GM12891 (cell line): ENCODE measurements around the gene SIAH3.

Source experiments
- PAX5 ChIP-seq: IDR thresholded peaks from 2 replicates; pipeline ENCODE4 v1.6.1; 2011; ENCODE audit warnings: low read length, moderate library complexity, mild to moderate bottlenecking; ENCODE audit not compliant: insufficient read depth, severe bottlenecking
- POLR2A ChIP-seq: IDR thresholded peaks from 2 replicates; pipeline ENCODE4 v1.6.1; 2011; ENCODE audit warnings: low read depth, low read length, control low read depth
- POLR2AphosphoS5 ChIP-seq: IDR thresholded peaks from 2 replicates; pipeline ENCODE4 v1.6.1; 2011; ENCODE audit warnings: low read depth, low read length, control low read depth
- POU2F2 ChIP-seq: IDR thresholded peaks from 2 replicates; pipeline ENCODE4 v1.6.1; 2011; ENCODE audit warnings: low read depth, mild to moderate bottlenecking, control low read depth, low read length, moderate library complexity
- SPI1 ChIP-seq: IDR thresholded peaks from 2 replicates; pipeline ENCODE4 v1.6.1; 2011; ENCODE audit warnings: low read depth, low read length, control low read depth
- TAF1 ChIP-seq: IDR thresholded peaks from 2 replicates; pipeline ENCODE4 v1.6.1; 2011; ENCODE audit warnings: low read depth, low read length, control low read depth

DNA sequence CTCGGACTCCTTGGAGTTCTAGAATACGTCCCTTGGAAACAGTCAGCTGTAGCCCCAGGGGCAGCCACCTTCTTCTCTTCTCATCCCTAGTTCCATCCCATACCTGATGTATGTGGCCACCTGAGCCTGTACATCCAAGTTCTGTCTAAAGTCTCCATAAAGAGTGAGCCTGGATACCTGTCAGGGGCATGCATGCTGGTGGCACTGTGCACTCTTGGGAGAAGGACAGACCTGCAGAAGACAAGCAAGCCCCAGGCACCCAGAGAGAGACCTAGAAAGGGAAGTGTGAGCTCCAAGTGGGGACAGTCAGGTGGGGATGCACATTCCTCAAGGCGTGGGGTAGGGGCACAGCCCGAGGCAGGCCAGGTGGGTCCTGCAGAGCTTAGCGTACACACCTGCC is 21.4 kb downstream of the SIAH3 start:
- TF ChIP-seq SPI1: no peak
- TF ChIP-seq POLR2AphosphoS5: no peak
- no peak for TF ChIP-seq POLR2A
- no peak for TF ChIP-seq POU2F2
- TF ChIP-seq TAF1: no peak
- no peak for TF ChIP-seq PAX5
